DOHH2 (cell line): ENCODE results near the gene CSAG2.
"Not testable (repeated sequence)": the region's sequence is repeated elsewhere in the genome, so short reads cannot be mapped to it uniquely, and the experiment has no call there.

Source experiments
- H3F3A ChIP-seq: fragments of 200-600 bp; sonication (generic), shearing (Covaris generic); 2 replicates; pipeline ENCODE4 v1.6.0; 2016; ENCODE audit warnings: antibody characterized with exemption, mild to moderate bottlenecking; ENCODE audit not compliant: control insufficient read depth, insufficient read depth
- H3K27ac ChIP-seq: fragments of 200-600 bp; sonication (generic); 2 replicates; pipeline ENCODE4 v1.5.1; 2014; ENCODE audit warnings: low read depth, mild to moderate bottlenecking, low read length, moderate library complexity
- H3K27me3 ChIP-seq: fragments of 200-600 bp; sonication (generic); 2 replicates; pipeline ENCODE4 v1.6.1; 2014; ENCODE audit warnings: mild to moderate bottlenecking, low read length, mixed read lengths; ENCODE audit not compliant: control insufficient read depth
- H3K36me3 ChIP-seq: fragments of 200-600 bp; sonication (generic); 2 replicates; pipeline ENCODE4 v1.6.1; 2014; ENCODE audit warnings: mild to moderate bottlenecking, low read length, moderate library complexity, mixed read lengths; ENCODE audit not compliant: control insufficient read depth
- H3K4me1 ChIP-seq: fragments of 200-600 bp; sonication (generic); 2 replicates; pipeline ENCODE4 v1.6.1; 2014; ENCODE audit warnings: mild to moderate bottlenecking, low read length, mixed read lengths; ENCODE audit not compliant: control insufficient read depth
- H3K4me2 ChIP-seq: fragments of 200-600 bp; sonication (generic); 2 replicates; pipeline ENCODE4 v1.6.0; 2014; ENCODE audit warnings: mild to moderate bottlenecking, low read length, moderate library complexity
- H3K4me3 ChIP-seq: fragments of 200-600 bp; sonication (generic); 2 replicates; pipeline ENCODE4 v1.5.1; 2014; ENCODE audit warnings: mild to moderate bottlenecking, low read length, mixed read lengths
- H3K79me2 ChIP-seq: fragments of 200-600 bp; sonication (generic); 2 replicates; pipeline ENCODE4 v1.6.1; 2014; ENCODE audit warnings: mild to moderate bottlenecking, low read length, mixed read lengths; ENCODE audit not compliant: control insufficient read depth
- H3K9me2 ChIP-seq: fragments of 200-600 bp; sonication (generic); replicated peaks from 2 replicates; pipeline ENCODE4 v1.6.1; 2014; ENCODE audit warnings: mild to moderate bottlenecking, low read length, mixed read lengths; ENCODE audit not compliant: control insufficient read depth
- H3K9me3 ChIP-seq: fragments of 200-600 bp; sonication (generic); 2 replicates; pipeline ENCODE4 v1.6.1; 2014; ENCODE audit warnings: antibody characterized with exemption, low read length, mixed read lengths; ENCODE audit not compliant: control insufficient read depth, insufficient read depth
- H4K20me1 ChIP-seq: fragments of 200-600 bp; sonication (generic); 2 replicates; pipeline ENCODE4 v1.6.0; 2014; ENCODE audit warnings: low read depth, mild to moderate bottlenecking, antibody characterized with exemption, low read length, moderate library complexity; ENCODE audit not compliant: control insufficient read depth, insufficient read depth
- CTCF ChIP-seq: fragments of 200-600 bp; sonication (generic); IDR thresholded peaks from one replicate; pipeline ENCODE4 v1.5.1; 2014; ENCODE audit warnings: antibody characterized with exemption, mild to moderate bottlenecking, low read depth, low read length; ENCODE audit not compliant: poor library complexity, severe bottlenecking
- EZH2phosphoT487 ChIP-seq: fragments of 200-600 bp; sonication (generic); IDR thresholded peaks from 2 replicates; pipeline ENCODE4 v1.6.1; 2017; ENCODE audit warnings: borderline replicate concordance, mild to moderate bottlenecking, antibody characterized with exemption, low read length, moderate library complexity, mixed read lengths

Gene CSAG2

GRCh38 chrX:152709173-152709572 lies at the start of gene CSAG2:
Gene CSAG2 (minus strand): TSS chrX:152709273. CDS start chrX:152709112, 161 bp downstream.
- not testable (repeated sequence) for H3K4me3 ChIP-seq, H4K20me1 ChIP-seq, H3K4me1 ChIP-seq, H3K36me3 ChIP-seq, H3K4me2 ChIP-seq, H3K9me2 ChIP-seq, H3F3A ChIP-seq, H3K27ac ChIP-seq, H3K9me3 ChIP-seq, H3K27me3 ChIP-seq, H3K79me2 ChIP-seq

- not testable (repeated sequence) for H3K4me2 ChIP-seq, H3K9me2 ChIP-seq, H3K9me3 ChIP-seq, H3K4me3 ChIP-seq, H4K20me1 ChIP-seq, H3K27ac ChIP-seq, H3K4me1 ChIP-seq, H3K27me3 ChIP-seq, H3F3A ChIP-seq, H3K79me2 ChIP-seq, H3K36me3 ChIP-seq
Measured at GRCh38 chrX:152754871-152755270, 45.8 kb upstream of the CSAG2 start.

GRCh38 chrX:152753686-152754650 lies 44.9 kb upstream of the CSAG2 start, which contains the start of gene MAGEA2:
Gene MAGEA2 (minus strand): TSS chrX:152753842. CDS start chrX:152751363, 2,479 bp downstream.
- not testable (repeated sequence) for H3K79me2 ChIP-seq, H3K4me2 ChIP-seq, H3F3A ChIP-seq, H3K9me3 ChIP-seq, H3K27me3 ChIP-seq, H3K9me2 ChIP-seq, H3K4me1 ChIP-seq, H3K4me3 ChIP-seq, H3K36me3 ChIP-seq, H4K20me1 ChIP-seq, H3K27ac ChIP-seq

- H4K20me1 ChIP-seq: no peaks in the 10 kb centered on the region
- no peak overlapping the region for H3K4me3 ChIP-seq
- H3K27ac ChIP-seq: no peak overlapping the region
- no peaks in the 10 kb centered on the region for H3K9me2 ChIP-seq
- H3K9me3 ChIP-seq: no peaks in the 10 kb centered on the region
- H3K79me2 ChIP-seq: no peaks in the 10 kb centered on the region
- no peaks in the 10 kb centered on the region for H3K27me3 ChIP-seq
- H3K4me2 ChIP-seq: no peak overlapping the region
- TF ChIP-seq CTCF (no peak), EZH2phosphoT487 (no peak)
- no peaks in the 10 kb centered on the region for H3K36me3 ChIP-seq
- H3F3A ChIP-seq: no peaks in the 10 kb centered on the region
- no peaks in the 10 kb centered on the region for H3K4me1 ChIP-seq
Measured at GRCh38 chrX:152738560-152738959, 29.5 kb upstream of the CSAG2 start.

GRCh38 chrX:152736528-152736927 lies 27.5 kb upstream of the CSAG2 start:
- not testable (repeated sequence) for H3K4me3 ChIP-seq

More at GRCh38 chrX:152736528-152736927, 27.5 kb upstream of the CSAG2 start:
- not testable (repeated sequence) for H3K36me3 ChIP-seq, H3K27me3 ChIP-seq, H3F3A ChIP-seq, H3K27ac ChIP-seq, H4K20me1 ChIP-seq, H3K79me2 ChIP-seq, H3K9me2 ChIP-seq, H3K9me3 ChIP-seq, H3K4me2 ChIP-seq, H3K4me1 ChIP-seq
